ENCODE measurements around the gene LRRC34. TPM values are rescaled to one million over a fixed set of nuclear protein-coding genes. Genes with fewer than 3 reads are reported as not detected.

LRRC34 gene
- total RNA-seq: 4.5 and 5.1 TPM in 2 replicates

- intact Hi-C loops (cut with micrococcal nuclease): loop anchor here (1.0 to 5.0 kb wide), 8 partner anchors 39 to 544 kb away; partner anchors contain the start of genes GPR160, MECOM, MYNN and PHC3
Observed at GRCh38 chr3:169812332-169813235, at the start of gene LRRC34, which contains the start of gene LRRIQ4. Gene LRRC34, minus strand, starts transcription at chr3:169812904. Its CDS starts 356 bp downstream, at chr3:169812548. Gene LRRIQ4, plus strand, starts transcription at chr3:169812870. Its CDS starts 9,052 bp downstream, at chr3:169821922.

- intact Hi-C loops (cut with micrococcal nuclease): loop anchor here (2.0 to 5.0 kb wide), 5 partner anchors 99 to 951 kb away; partner anchors contain the start of genes GPR160 and PHC3
Observed at GRCh38 chr3:169861871-169862270, 49.2 kb upstream of the LRRC34 start.

- intact Hi-C loops (cut with micrococcal nuclease): no loop called here
Observed at GRCh38 chr3:169857811-169858210, 45.1 kb upstream of the LRRC34 start.

- intact Hi-C loops (cut with micrococcal nuclease): no loop called here
Observed at GRCh38 chr3:169855514-169855913, 42.8 kb upstream of the LRRC34 start.

- intact Hi-C loops (cut with micrococcal nuclease): no loop called here
Observed at GRCh38 chr3:169850618-169851017, 37.9 kb upstream of the LRRC34 start.

GRCh38 chr3:169848741-169849140, 36.0 kb upstream of the LRRC34 start:
- intact Hi-C loops (cut with micrococcal nuclease): no loop called here

GRCh38 chr3:169847896-169848295, 35.2 kb upstream of the LRRC34 start:
- intact Hi-C loops (cut with micrococcal nuclease): no loop called here

- intact Hi-C loops (cut with micrococcal nuclease): no loop called here
Observed at GRCh38 chr3:169846458-169847193, 33.9 kb upstream of the LRRC34 start.

GRCh38 chr3:169842960-169843359, 30.3 kb upstream of the LRRC34 start:
- intact Hi-C loops (cut with micrococcal nuclease): no loop called here

GRCh38 chr3:169841171-169841570, 28.5 kb upstream of the LRRC34 start:
- intact Hi-C loops (cut with micrococcal nuclease): no loop called here

GRCh38 chr3:169838511-169839030, 25.9 kb upstream of the LRRC34 start:
- intact Hi-C loops (cut with micrococcal nuclease): no loop called here

- intact Hi-C loops (cut with micrococcal nuclease): no loop called here
Observed at GRCh38 chr3:169836942-169837275, 24.2 kb upstream of the LRRC34 start.

- intact Hi-C loops (cut with micrococcal nuclease): no loop called here
Observed at GRCh38 chr3:169836078-169836941, 23.6 kb upstream of the LRRC34 start.

GRCh38 chr3:169835533-169835932, 22.8 kb upstream of the LRRC34 start:
- intact Hi-C loops (cut with micrococcal nuclease): no loop called here

GRCh38 chr3:169827712-169828111, 15.0 kb upstream of the LRRC34 start:
- intact Hi-C loops (cut with micrococcal nuclease): no loop called here

GRCh38 chr3:169825316-169825715, 12.6 kb upstream of the LRRC34 start:
- intact Hi-C loops (cut with micrococcal nuclease): no loop called here

GRCh38 chr3:169822983-169823382, 10.3 kb upstream of the LRRC34 start:
- intact Hi-C loops (cut with micrococcal nuclease): no loop called here

GRCh38 chr3:169822540-169822939, 9.8 kb upstream of the LRRC34 start:
- intact Hi-C loops (cut with micrococcal nuclease): no loop called here

GRCh38 chr3:169822091-169822490, 9.4 kb upstream of the LRRC34 start:
- intact Hi-C loops (cut with micrococcal nuclease): no loop called here

GRCh38 chr3:169818316-169818715, 5.6 kb upstream of the LRRC34 start:
- intact Hi-C loops (cut with micrococcal nuclease): no loop called here

GRCh38 chr3:169815590-169816150, 3.0 kb upstream of the LRRC34 start:
- intact Hi-C loops (cut with micrococcal nuclease): no loop called here

All from T-helper 2 cell treated with Interferon-gamma antibody and Interleukin-4, amounts not matched to agents 100 ng/mL and 5 ng/mL, for 36 hours (primary cell).